BJ (cell line): Measurements from ENCODE around the gene GOPC. TPM values are rescaled to one million over a fixed set of nuclear protein-coding genes. Genes with fewer than 3 reads are reported as not detected.

Experiments used
- CTCF ChIA-PET: fragments of 350-600 bp; formaldehyde crosslinking; extraction: SDS; loops from one replicate; lab custom pipeline; 2021; ENCODE audit warnings: antibody characterized with exemption, inconsistent platforms; lab: Yijun Ruan, JAX
- POLR2A ChIA-PET: fragments of 300-600 bp; sonication (Branson Sonifier 250); formaldehyde crosslinking; extraction: SDS; loops from one replicate; lab custom pipeline; 2021; ENCODE audit warnings: antibody characterized with exemption; lab: Charles Lee
- DNase-seq: peaks from one replicate; pipeline ENCODE4 v3.0.0-alpha.2; 2011; ENCODE audit warnings: low read depth
- H3K27me3 ChIP-seq: 2 replicates; pipeline ENCODE4 v1.6.0; 2011; ENCODE audit warnings: low read length; ENCODE audit not compliant: control insufficient read depth, insufficient read depth
- H3K36me3 ChIP-seq: 2 replicates; pipeline ENCODE4 v1.5.1; 2011; ENCODE audit warnings: low read length; ENCODE audit not compliant: control insufficient read depth, insufficient read depth
- H3K4me3 ChIP-seq: 2 replicates; pipeline ENCODE4 v1.5.1; 2011; ENCODE audit warnings: low read depth, mild to moderate bottlenecking, control low read depth, low read length
- CTCF ChIP-seq: IDR thresholded peaks from 2 replicates; pipeline ENCODE4 v1.5.1; 2011; ENCODE audit warnings: low read depth, mild to moderate bottlenecking, control low read depth, inconsistent platforms, low read length, moderate library complexity; ENCODE audit not compliant: insufficient read depth
- polyA plus RNA-seq: library from polyadenylated mRNA; depleted of rRNA; stranded (reverse); fragments of >200 nt; gene quantifications from 2 replicates; pipeline ENCODE4 v1.2.3, GENCODE V29; 2011

Gene GOPC
- polyA plus RNA-seq, 1 experiment = 26.9 TPM

GRCh38 chr6:117595099-117595923 is 7.0 kb downstream of the GOPC start:
- no peak for DNase-seq
- TF ChIP-seq CTCF = no peak
- H3K4me3 ChIP-seq = no peak overlapping the region
- ChIA-PET CTCF (no interaction called here), POLR2A (no interaction called here)
- peaks cover 2% of the 10 kb centered on the region; the same call in 1 of the 2 replicates for H3K36me3 ChIP-seq
- no peaks in the 10 kb centered on the region for H3K27me3 ChIP-seq

- Histone ChIP-seq H3K27me3 (no peaks in the 10 kb centered on the region), H3K36me3 (peaks cover 3% of the 10 kb centered on the region; the same call in 1 of the 2 replicates), H3K4me3 (no peak overlapping the region)
- ChIA-PET POLR2A (no interaction called here), CTCF (interaction anchor here (0.6 kb wide), 1 partner anchor 1536 kb away, joined by 3 read pairs; no protein-coding TSS in a partner anchor)
- TF ChIP-seq CTCF = no peak
- DNase-seq = no peak
These were observed 9.1 kb downstream of the GOPC start for GRCh38 chr6:117592983-117593759.

GRCh38 chr6:117591405-117591804 is 10.9 kb downstream of the GOPC start:
- Histone ChIP-seq H3K27me3 (no peaks in the 10 kb centered on the region), H3K4me3 (no peak overlapping the region), H3K36me3 (peaks cover 3% of the 10 kb centered on the region; the same call in 1 of the 2 replicates)
- no peak for DNase-seq
- CTCF ChIA-PET = interaction anchor here (0.9 kb wide), 1 partner anchor 36 kb away, joined by 3 read pairs; no protein-coding TSS in a partner anchor
- TF ChIP-seq CTCF = no peak
- POLR2A ChIA-PET = no interaction called here

GRCh38 chr6:117590447-117590846 is 11.9 kb downstream of the GOPC start:
- Histone ChIP-seq H3K27me3 (no peaks in the 10 kb centered on the region), H3K36me3 (peaks cover 3% of the 10 kb centered on the region; the same call in 1 of the 2 replicates), H3K4me3 (no peak overlapping the region)
- no peak for TF ChIP-seq CTCF
- no peak for DNase-seq
- ChIA-PET CTCF (interaction anchor here (0.9 to 1.2 kb wide), 2 partner anchors 14 to 35 kb away, joined by 3 read pairs; no protein-coding TSS in a partner anchor), POLR2A (no interaction called here)

- no peak for DNase-seq
- Histone ChIP-seq H3K27me3 (no peaks in the 10 kb centered on the region), H3K36me3 (peaks cover 7% of the 10 kb centered on the region), H3K4me3 (no peak overlapping the region)
- ChIA-PET CTCF (no interaction called here), POLR2A (no interaction called here)
- no peak for TF ChIP-seq CTCF
These were observed 16.7 kb downstream of the GOPC start for GRCh38 chr6:117585647-117586046.
